Stimulated activated CD4-positive, alpha-beta T cell treated with anti-CD3 and anti-CD28 coated beads, Interleukin-15, amount 100 ng/mL, for 48 hours (primary cell): ENCODE data around the gene HERPUD2.
"Not testable (repeated sequence)": the region's sequence is repeated elsewhere in the genome, so short reads cannot be mapped to it uniquely, and the experiment has no call there.

Experiments
- DNase-seq, 2 donors: peaks; one replicate each; pipeline ENCODE4 v3.0.0-alpha.2; 2020; ENCODE audit warnings: low read depth in 2 of 2

Gene HERPUD2

GRCh38 chr7:35605760-35606159 lies 89.2 kb downstream of the HERPUD2 start:
- no peak for DNase-seq

GRCh38 chr7:35604595-35604994 lies 90.3 kb downstream of the HERPUD2 start:
- no peak for DNase-seq

GRCh38 chr7:35599645-35600044 lies 95.3 kb downstream of the HERPUD2 start:
- no peak for DNase-seq

- no peak for DNase-seq
Observed at GRCh38 chr7:35599061-35599460, 95.9 kb downstream of the HERPUD2 start.

GRCh38 chr7:35596061-35596460 lies 98.9 kb downstream of the HERPUD2 start:
- DNase-seq: no peak

GRCh38 chr7:35593899-35594298 lies 101.0 kb downstream of the HERPUD2 start:
- peak; percentile 7 for DNase-seq

- no peak for DNase-seq
Observed at GRCh38 chr7:35588647-35589046, 106.3 kb downstream of the HERPUD2 start.

GRCh38 chr7:35584990-35585389 lies 109.9 kb downstream of the HERPUD2 start:
- no peak for DNase-seq

- not testable (repeated sequence) for DNase-seq
Observed at GRCh38 chr7:35584533-35584932, 110.4 kb downstream of the HERPUD2 start.
